GM18526 (cell line): ENCODE results near the gene CPNE6.

ENCODE experiments used
- POLR2A ChIP-seq: IDR thresholded peaks from 3 replicates; pipeline ENCODE4 v1.6.1; 2011; ENCODE audit not compliant: insufficient read length; ENCODE audit errors: extremely low read depth

Gene CPNE6

DNA sequence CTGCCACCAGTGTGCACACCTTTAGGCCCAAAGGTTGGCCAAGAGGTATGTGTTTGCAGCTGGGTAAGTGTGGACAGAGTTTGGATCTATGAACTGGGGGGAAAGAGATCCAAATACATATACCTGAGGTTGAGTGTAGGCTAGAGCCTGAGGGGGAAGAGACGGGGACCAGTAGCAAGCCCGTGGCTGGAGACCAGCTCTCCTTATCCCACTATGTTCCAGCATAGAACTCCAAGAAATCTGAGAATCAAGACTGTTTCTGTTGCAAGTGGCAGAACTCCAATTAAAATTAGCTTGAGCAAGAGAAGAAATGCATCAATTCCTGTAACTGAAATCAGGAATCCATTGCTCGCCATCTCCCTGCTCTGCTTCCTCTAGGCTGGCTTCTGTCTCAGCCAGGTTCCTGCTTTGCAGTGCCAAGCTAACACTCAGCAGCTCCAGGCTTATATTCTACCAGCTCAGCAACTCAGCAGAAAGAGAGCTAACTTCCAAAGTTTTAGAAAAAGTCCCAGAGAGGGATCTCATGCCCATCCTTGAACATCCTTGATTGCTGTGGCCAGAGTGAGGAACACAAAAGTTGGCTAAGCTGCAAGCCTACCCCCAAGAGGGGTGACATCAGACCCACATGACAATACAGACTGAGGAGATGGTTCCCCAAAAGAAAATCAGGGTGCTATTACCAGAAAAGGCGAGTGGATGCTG is 21.3 kb downstream of the CPNE6 start:
- TF ChIP-seq POLR2A: no peak

- no peak for TF ChIP-seq POLR2A
Observed at GRCh38 chr14:24093207-24093900, 22.0 kb downstream of the CPNE6 start.

DNA sequence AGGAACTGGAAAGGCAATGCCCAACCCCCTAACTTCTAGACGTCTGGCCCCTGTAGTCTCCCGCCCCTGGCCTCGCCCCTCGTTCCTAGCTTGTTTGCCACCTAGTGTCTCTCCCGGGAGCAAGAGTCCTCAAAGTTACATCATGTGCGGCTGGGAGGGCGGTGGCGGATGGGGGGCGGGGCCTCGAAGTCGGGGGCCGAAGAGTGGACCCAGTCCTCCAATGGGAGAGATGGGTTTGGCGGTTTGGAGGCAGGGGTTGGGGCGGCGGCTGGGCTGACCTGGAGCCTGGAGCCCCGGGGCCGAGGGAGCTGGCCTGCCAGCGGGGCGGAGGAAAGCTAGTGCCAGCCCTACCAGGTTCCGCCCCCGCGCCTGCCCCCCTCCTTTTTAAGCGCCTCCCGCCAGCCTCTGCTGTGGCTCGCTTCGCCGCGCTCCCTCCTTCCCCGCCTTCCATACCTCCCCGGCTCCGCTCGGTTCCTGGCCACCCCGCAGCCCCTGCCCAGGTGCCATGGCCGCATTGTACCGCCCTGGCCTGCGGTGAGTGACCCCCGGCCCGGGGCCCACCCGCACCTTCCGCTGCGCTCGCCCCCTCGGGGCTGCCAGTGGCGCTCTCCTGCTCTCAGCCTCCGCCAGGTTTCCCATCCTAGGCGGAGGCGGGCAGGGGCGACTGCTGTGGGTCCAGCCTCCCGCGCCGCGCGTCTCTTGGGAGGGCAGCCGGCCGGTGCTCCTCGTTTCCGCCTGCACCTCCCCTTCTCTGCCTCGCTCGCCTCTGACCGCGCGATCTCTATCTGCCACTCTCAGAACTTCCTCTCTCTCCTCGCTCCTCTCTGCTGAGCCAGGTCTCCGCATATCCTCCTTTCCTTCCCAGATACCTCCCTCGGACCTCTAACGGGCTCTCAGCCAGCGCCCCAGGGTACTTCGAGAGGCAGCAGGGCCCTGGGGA is 22.8 kb downstream of the CPNE6 start, which contains the start of gene PCK2:
Gene PCK2 (plus strand): TSS at position 411 of the 940 bp plus-strand sequence. CDS start 95 bp downstream, at position 506.
- peak; percentile 98 for TF ChIP-seq POLR2A

- no peak for TF ChIP-seq POLR2A
Observed at GRCh38 chr14:24094841-24095270, 23.5 kb downstream of the CPNE6 start.

- peak; percentile 96 for TF ChIP-seq POLR2A
Observed at GRCh38 chr14:24095271-24096068, 24.1 kb downstream of the CPNE6 start.

DNA sequence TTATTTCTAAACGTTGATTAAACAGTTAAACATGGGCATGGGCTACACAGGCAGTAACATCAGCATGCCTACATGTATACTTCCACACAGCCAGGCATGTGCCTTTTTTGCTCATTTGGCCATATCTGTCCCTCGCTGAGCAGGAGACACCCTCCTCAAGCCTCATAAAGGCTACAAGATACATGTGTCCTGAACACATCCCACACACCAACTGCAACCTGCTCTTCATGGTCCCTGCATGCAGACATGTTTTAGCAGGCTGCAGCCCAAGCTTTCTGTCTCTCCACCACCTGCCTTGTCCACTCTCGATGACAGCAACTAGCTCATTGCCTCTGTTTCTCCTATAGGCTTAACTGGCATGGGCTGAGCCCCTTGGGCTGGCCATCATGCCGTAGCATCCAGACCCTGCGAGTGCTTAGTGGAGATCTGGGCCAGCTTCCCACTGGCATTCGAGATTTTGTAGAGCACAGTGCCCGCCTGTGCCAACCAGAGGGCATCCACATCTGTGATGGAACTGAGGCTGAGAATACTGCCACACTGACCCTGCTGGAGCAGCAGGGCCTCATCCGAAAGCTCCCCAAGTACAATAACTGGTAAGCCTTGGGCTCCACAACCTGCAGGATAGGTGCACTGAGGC is 25.3 kb downstream of the CPNE6 start:
- TF ChIP-seq POLR2A: no peak

GRCh38 chr14:24098229-24098926 is 27.0 kb downstream of the CPNE6 start:
- no peak for TF ChIP-seq POLR2A

DNA sequence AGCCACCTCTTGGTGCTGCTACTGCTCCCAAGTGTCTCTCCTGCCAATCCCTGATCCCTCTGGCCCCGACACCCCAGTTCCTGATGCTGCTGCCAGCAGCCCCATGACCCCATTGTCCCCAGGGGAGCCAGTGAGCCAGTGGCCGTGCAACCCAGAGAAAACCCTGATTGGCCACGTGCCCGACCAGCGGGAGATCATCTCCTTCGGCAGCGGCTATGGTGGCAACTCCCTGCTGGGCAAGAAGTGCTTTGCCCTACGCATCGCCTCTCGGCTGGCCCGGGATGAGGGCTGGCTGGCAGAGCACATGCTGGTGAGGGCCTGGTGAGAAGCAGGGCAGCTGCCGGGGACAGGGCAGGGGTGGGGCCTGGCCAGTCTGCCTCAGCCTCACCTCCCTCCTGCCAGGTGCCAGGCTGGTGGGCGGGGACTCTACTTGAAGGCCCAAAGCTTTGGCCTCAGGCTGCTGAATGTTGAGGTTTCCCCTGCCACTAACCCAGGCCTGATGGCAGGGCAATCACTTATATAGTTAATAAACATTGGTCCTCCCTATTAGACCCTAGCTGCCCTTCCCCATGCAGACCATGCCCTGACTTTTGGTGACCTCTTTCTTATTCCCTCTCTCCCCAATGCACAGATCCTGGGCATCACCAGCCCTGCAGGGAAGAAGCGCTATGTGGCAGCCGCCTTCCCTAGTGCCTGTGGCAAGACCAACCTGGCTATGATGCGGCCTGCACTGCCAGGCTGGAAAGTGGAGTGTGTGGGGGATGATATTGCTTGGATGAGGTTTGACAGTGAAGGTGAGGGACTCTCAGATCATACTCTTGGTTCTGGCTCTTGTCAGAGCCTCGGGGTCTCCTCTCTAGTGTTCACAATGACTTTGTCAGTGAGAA is 27.8 kb downstream of the CPNE6 start:
- TF ChIP-seq POLR2A: no peak

DNA sequence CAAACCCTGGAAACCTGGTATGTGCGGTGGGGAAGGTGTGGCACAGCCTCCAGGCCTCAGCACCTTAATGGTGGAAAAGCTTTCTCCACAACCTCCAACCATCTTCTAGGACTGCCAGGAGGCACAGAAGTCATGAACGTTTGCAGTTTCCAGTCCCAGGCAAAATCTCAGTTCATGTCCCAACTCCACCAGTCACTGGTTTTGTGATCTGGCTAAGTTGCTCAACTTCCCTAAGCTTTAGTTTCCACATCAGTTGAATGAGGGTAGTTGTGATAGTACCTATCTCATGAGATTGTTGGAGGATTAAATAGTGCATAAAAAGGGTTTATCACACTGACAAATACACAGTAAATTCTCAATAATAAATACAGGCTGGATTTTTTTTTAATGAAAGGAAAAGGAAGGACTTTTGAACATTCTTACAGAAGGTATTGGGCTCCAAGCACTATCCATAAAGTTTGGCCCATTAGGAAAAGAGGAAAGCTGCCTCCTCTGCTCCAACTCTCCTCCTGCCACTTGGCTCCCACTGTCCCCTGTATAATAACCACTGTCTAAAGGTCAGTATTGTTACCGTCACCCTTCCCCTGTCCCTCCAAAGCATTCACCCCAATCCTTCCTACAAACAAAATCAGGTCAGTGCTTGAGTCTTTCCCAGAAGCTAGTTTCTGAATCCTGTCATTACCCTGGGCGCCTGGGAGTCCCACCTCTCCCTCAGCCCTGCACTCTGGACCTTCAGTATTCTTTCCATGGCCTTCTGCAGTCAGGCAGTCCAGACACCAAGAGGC is 29.0 kb downstream of the CPNE6 start:
- TF ChIP-seq POLR2A: no peak

GRCh38 chr14:24100982-24101494 is 29.7 kb downstream of the CPNE6 start:
- TF ChIP-seq POLR2A: no peak

DNA sequence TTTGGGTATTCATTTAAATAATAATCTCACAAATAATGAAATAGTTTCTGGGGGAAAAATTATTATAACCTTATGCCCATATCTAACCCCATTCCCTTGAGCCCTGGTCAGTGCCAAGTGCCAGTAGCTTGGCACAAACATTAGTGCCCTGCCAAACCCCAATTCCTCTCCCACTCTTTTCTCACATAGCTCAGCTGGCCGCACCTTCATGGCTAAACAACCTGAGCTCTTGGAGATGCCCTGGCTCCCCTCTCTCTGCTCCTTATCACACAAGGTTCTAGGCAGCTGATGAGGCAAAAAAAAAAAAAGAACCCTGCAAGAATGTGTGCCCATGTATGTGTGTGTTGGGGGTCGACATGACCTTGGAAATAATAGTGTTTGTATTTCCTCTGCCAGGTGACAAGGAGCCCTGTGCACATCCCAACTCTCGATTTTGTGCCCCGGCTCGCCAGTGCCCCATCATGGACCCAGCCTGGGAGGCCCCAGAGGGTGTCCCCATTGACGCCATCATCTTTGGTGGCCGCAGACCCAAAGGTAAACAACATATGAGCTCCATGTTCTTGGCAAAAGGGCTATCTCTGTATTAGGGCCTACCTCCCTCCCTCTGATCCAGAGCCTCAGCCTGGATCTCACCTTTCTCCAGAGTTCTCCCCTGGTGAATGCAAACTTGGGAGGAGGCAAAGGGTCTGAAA is 31.1 kb downstream of the CPNE6 start:
- TF ChIP-seq POLR2A: no peak
